ENCODE data around the gene ARAF.
A peak's percentile ranks its signal among the peaks of the same experiment; 100 is the strongest.

ARAF gene

DNA sequence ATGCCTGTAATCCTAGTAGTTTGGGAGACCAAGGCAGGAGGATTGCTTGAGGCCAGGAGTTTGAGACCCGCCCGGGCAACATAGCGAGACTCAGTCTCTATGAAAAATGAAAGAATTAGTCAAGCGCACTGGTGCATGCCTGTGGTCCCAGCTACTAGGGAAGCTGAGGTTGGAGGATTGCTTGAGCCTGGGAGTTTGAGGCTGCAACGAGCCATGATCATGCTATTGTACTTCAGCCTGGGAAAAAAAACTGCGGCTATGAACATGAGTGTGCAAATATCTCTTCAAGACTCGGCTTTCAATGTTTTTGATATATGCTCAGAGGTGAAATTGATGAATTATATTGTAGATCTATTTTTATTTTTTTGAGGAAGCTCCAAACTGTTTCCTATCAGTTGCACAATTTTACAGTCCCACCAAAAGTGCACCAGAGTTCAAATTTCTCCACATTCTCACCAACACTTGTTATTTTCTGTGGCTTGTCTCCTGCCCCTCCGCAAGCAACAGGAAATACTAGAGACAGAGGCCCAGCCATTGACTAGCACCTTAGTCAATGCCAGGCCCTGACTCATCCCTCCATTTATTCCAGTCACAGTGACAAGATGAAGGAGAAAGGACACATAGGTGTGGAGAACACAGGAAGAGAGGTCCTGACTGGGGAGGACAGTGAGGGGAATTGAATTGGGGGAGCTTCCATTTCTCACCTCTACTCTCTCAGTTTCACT lies 44.9 kb upstream of the ARAF start:
- Histone ChIP-seq H4K20me1 (ENCODE audit: insufficient read depth) (no peaks in the 10 kb centered on the region), H3K9ac (no peak overlapping the region), H3K27ac (no peak overlapping the region)

DNA sequence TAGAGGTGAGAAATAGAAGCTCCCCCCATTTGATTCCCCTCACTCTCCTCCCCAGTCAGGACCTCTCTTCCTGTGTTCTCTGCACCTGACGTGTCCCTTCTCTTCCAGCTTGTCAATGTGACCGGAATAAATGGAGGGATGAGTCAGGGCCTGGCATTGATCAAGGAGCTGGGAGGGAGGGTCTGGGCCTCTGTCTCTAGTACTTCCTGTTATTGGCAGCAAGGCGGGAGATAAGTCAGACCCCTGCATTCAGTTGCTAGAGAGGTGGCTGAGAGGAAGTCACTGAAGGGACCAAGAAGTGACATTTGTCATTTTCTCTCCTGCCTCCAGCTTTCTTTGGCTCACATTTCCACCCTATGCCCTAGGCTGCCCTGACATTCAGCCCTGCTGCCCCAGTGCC lies 42.9 kb upstream of the ARAF start:
- no peak overlapping the region for H3K9ac ChIP-seq
- H4K20me1 ChIP-seq (ENCODE audit: insufficient read depth), result no peaks in the 10 kb centered on the region
- no peak overlapping the region for H3K4me2 ChIP-seq
- no peaks in the 10 kb centered on the region for H3K27me3 ChIP-seq (ENCODE audit: insufficient read depth, low read depth)
- H3K4me1 ChIP-seq (ENCODE audit: low read depth, poor library complexity, severe bottlenecking), result peaks cover 4% of the 10 kb centered on the region
- H2AFZ ChIP-seq (ENCODE audit: low read depth), result no peak overlapping the region
- TF ChIP-seq, protein P1, sequence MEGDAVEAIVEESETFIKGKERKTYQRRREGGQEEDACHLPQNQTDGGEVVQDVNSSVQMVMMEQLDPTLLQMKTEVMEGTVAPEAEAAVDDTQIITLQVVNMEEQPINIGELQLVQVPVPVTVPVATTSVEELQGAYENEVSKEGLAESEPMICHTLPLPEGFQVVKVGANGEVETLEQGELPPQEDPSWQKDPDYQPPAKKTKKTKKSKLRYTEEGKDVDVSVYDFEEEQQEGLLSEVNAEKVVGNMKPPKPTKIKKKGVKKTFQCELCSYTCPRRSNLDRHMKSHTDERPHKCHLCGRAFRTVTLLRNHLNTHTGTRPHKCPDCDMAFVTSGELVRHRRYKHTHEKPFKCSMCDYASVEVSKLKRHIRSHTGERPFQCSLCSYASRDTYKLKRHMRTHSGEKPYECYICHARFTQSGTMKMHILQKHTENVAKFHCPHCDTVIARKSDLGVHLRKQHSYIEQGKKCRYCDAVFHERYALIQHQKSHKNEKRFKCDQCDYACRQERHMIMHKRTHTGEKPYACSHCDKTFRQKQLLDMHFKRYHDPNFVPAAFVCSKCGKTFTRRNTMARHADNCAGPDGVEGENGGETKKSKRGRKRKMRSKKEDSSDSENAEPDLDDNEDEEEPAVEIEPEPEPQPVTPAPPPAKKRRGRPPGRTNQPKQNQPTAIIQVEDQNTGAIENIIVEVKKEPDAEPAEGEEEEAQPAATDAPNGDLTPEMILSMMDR (conservative IDR thresholded peaks at IDR 0.05; ENCODE audit: low read depth, low read length), result no peak
- no peaks in the 10 kb centered on the region for H3K79me2 ChIP-seq (ENCODE audit: insufficient read depth, low read depth)
- H3K4me3 ChIP-seq (IDR thresholded peaks at IDR 0.05; ENCODE audit: insufficient read depth, low read depth, low read length), result no peak overlapping the region
- H3K27ac ChIP-seq, result no peak overlapping the region
- H3K36me3 ChIP-seq (ENCODE audit: insufficient read depth), result no peaks in the 10 kb centered on the region

More for the DNA sequence above, 44.9 kb upstream of the ARAF start:
- Histone ChIP-seq H3K4me1 (ENCODE audit: low read depth, poor library complexity, severe bottlenecking) (peaks cover 4% of the 10 kb centered on the region), H3K4me2 (no peak overlapping the region), H2AFZ (ENCODE audit: low read depth) (no peak overlapping the region), H3K4me3 (IDR thresholded peaks at IDR 0.05; ENCODE audit: insufficient read depth, low read depth, low read length) (no peak overlapping the region), H3K27me3 (ENCODE audit: insufficient read depth, low read depth) (no peaks in the 10 kb centered on the region), H3K79me2 (ENCODE audit: insufficient read depth, low read depth) (no peaks in the 10 kb centered on the region), H3K36me3 (ENCODE audit: insufficient read depth) (no peaks in the 10 kb centered on the region)
- TF ChIP-seq, protein P1 (conservative IDR thresholded peaks at IDR 0.05; ENCODE audit: low read depth, low read length), result no peak

DNA sequence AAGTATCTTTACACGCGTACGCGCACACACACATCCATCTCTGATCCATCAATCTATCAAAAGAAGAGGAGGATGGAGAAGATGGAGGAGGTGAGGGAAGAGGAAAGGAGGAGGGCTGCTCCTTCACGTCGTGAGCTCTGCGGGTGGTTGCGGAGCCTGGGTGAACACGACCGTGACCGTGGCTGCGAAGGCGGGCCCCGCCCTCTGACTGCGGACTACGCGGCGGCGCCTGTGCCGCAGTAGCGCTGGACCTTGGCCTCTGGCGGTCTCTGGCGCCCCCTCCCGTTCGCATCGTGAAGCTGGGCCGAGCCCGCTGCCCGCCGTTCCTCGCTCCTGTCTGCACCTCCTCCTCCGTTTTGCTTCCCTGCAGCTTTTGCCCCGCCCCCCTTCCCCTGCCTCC lies 37.7 kb upstream of the ARAF start:
- Histone ChIP-seq H3K4me1 (ENCODE audit: low read depth, poor library complexity, severe bottlenecking) (no peaks in the 10 kb centered on the region), H4K20me1 (ENCODE audit: insufficient read depth) (no peaks in the 10 kb centered on the region), H3K27ac (no peak overlapping the region), H3K79me2 (ENCODE audit: insufficient read depth, low read depth) (no peaks in the 10 kb centered on the region), H3K9ac (peak overlapping the region; percentile 74; the same call in 1 of the 2 replicates), H2AFZ (ENCODE audit: low read depth) (peak overlapping the region; percentile 82; the same call in 1 of the 2 replicates), H3K4me2 (peak overlapping the region; percentile 51; the same call in 1 of the 2 replicates), H3K36me3 (ENCODE audit: insufficient read depth) (no peaks in the 10 kb centered on the region), H3K4me3 (IDR thresholded peaks at IDR 0.05; ENCODE audit: insufficient read depth, low read depth, low read length) (no peak overlapping the region), H3K27me3 (ENCODE audit: insufficient read depth, low read depth) (no peaks in the 10 kb centered on the region)
- TF ChIP-seq, protein P1 (conservative IDR thresholded peaks at IDR 0.05; ENCODE audit: low read depth, low read length), result peak; percentile 65

DNA sequence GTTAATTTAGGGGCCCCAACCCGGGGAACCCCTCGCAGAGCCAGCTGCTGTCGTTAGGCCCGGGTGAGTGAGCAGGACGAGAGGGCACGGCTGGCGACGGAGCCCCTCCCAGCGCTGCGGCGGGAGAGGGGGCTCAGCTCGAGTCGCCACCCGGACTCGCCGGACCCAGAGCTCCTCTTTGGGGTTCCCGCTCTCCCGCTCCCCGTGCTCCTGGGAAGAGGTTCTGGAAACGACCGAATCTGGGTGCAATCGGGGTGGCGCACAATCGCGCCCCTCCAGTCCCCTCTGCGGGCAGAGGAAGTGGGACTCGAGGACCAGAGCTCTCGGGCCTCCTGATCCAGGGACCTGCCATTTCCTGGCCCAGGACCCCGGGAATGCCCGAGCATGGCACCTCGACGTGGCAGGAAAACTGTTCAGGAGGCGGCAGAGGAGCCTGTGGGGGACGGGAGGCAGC lies 37.3 kb upstream of the ARAF start:
- H3K36me3 ChIP-seq (ENCODE audit: insufficient read depth), result no peaks in the 10 kb centered on the region
- H2AFZ ChIP-seq (ENCODE audit: low read depth), result peak overlapping the region; percentile 82
- H3K27me3 ChIP-seq (ENCODE audit: insufficient read depth, low read depth), result no peaks in the 10 kb centered on the region
- H4K20me1 ChIP-seq (ENCODE audit: insufficient read depth), result no peaks in the 10 kb centered on the region
- no peaks in the 10 kb centered on the region for H3K79me2 ChIP-seq (ENCODE audit: insufficient read depth, low read depth)
- H3K9ac ChIP-seq, result peak overlapping the region; percentile 74; the same call in 1 of the 2 replicates
- TF ChIP-seq, protein P1 (conservative IDR thresholded peaks at IDR 0.05; ENCODE audit: low read depth, low read length), result no peak
- H3K4me3 ChIP-seq (IDR thresholded peaks at IDR 0.05; ENCODE audit: insufficient read depth, low read depth, low read length), result no peak overlapping the region
- H3K4me1 ChIP-seq (ENCODE audit: low read depth, poor library complexity, severe bottlenecking), result no peaks in the 10 kb centered on the region
- no peak overlapping the region; the same call in 1 of the 2 replicates for H3K27ac ChIP-seq
- H3K4me2 ChIP-seq, result peak overlapping the region; percentile 51; the same call in 1 of the 2 replicates

Measured in KMS-11 (cell line).